OCI-LY3 (cell line): ENCODE measurements around the gene RCAN3.

ENCODE experiments used
- EZH2phosphoT487 ChIP-seq: fragments of 200-600 bp; shearing (Covaris generic); IDR thresholded peaks from 2 replicates; pipeline ENCODE4 v1.6.1; 2018; ENCODE audit warnings: antibody characterized with exemption, mixed run types, low read depth
- TF ChIP-seq, protein P1 (sequence below): fragments of 200-600, 300-600 bp; sonication (generic); IDR thresholded peaks from 2 replicates; pipeline ENCODE4 v1.5.1; 2014; ENCODE audit warnings: antibody characterized with exemption, low read length, low read depth

DNA sequence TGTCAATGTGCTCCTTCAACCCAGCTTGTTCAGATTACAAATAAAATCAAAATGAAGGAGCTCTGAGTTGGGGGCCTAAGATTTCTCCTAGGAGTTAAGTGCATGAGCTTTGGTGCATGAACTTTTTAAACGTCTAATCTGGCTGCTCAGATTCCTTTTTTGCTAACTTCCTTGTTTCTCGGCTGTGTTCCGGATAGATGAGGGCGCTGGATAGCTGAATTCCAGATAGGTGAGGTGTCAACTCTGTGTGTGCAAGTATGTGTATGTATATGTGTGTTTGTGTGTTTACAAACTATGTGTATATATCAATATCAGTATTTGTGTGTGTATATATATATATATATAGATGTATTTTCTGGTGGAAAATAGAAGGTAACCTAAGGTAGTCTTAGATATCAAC, 37.5 kb upstream of the RCAN3 start:
- TF ChIP-seq, protein P1, sequence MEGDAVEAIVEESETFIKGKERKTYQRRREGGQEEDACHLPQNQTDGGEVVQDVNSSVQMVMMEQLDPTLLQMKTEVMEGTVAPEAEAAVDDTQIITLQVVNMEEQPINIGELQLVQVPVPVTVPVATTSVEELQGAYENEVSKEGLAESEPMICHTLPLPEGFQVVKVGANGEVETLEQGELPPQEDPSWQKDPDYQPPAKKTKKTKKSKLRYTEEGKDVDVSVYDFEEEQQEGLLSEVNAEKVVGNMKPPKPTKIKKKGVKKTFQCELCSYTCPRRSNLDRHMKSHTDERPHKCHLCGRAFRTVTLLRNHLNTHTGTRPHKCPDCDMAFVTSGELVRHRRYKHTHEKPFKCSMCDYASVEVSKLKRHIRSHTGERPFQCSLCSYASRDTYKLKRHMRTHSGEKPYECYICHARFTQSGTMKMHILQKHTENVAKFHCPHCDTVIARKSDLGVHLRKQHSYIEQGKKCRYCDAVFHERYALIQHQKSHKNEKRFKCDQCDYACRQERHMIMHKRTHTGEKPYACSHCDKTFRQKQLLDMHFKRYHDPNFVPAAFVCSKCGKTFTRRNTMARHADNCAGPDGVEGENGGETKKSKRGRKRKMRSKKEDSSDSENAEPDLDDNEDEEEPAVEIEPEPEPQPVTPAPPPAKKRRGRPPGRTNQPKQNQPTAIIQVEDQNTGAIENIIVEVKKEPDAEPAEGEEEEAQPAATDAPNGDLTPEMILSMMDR = no peak
- TF ChIP-seq EZH2phosphoT487 = no peak
